B cell (primary cell): Measurements from ENCODE around the gene CEP19. TPM values are rescaled to one million over a fixed set of nuclear protein-coding genes. Genes with fewer than 3 reads are reported as not detected.

Experiments used
- polyA plus RNA-seq: library from polyadenylated mRNA; depleted of rRNA; stranded (reverse); fragments of >200 nt; gene quantifications from 2 replicates; pipeline ENCODE4 v1.2.3, GENCODE V29; 2012
- small RNA-seq: library from RNA; depleted of rRNA; stranded (forward); fragments of <200 nt; gene quantifications from one replicate; pipeline ENCODE3, GENCODE V24; 2012; ENCODE audit warnings: low replicate concordance, low read depth; ENCODE audit not compliant: insufficient read length
- total RNA-seq, 2 donors: library from RNA; stranded (reverse); fragments of 120-200 nt in 1 of 2; gene quantifications; 1 replicate in 1 of 2; 2 replicates in 1 of 2; pipeline versions ENCODE4 v1.2.3 to v1.2.4, GENCODE V29; 2013 to 2022

CEP19 gene
- total and polyA plus RNA-seq, 2 donors (not counting 1 experiment from before 2014, with no cell fraction given), result 0.45 to 4.6 TPM

Small RNAs within 50 kb of the gene (small RNA-seq; reads per million reads assigned to genes)
- gene RNU4-89P (1.5 reads per million), gene RNU6-646P (not detected)

Other genes with a start within 250 kb of the CEP19 start
- 42.4 and 42.7 TPM in 2 replicates for gene RNF168, start 208.5 kb downstream of the CEP19 start, total RNA-seq
- 3.4 and 3.6 TPM in 2 replicates for gene RNF168, start 208.5 kb downstream of the CEP19 start, polyA plus RNA-seq
- not detected in 2 replicates for gene SMCO1, start 196.9 kb downstream of the CEP19 start, total RNA-seq
- gene SMCO1, start 196.9 kb downstream of the CEP19 start, polyA plus RNA-seq, result not detected in 2 replicates
- gene WDR53, start 143.7 kb downstream of the CEP19 start, total RNA-seq, result 18.2 and 21.0 TPM in 2 replicates
- gene WDR53, start 143.7 kb downstream of the CEP19 start, polyA plus RNA-seq, result 8.2 and 8.4 TPM in 2 replicates
- 4.7 and 5.2 TPM in 2 replicates for gene FBXO45, start 143.6 kb downstream of the CEP19 start, total RNA-seq
- 0.98 and 1.4 TPM in 2 replicates for gene FBXO45, start 143.6 kb downstream of the CEP19 start, polyA plus RNA-seq
- gene NRROS, start 72.6 kb downstream of the CEP19 start, total RNA-seq, result 85.9 and 87.9 TPM in 2 replicates
- 40.1 and 50.3 TPM in 2 replicates for gene NRROS, start 72.6 kb downstream of the CEP19 start, polyA plus RNA-seq
- gene PIGX, start 127 bp upstream of the CEP19 start, total RNA-seq, result 18.9 and 21.5 TPM in 2 replicates
- 4.9 and 9.6 TPM in 2 replicates for gene PIGX, start 127 bp upstream of the CEP19 start, polyA plus RNA-seq
- 81.7 and 97.7 TPM in 2 replicates for gene PAK2, start 27.6 kb upstream of the CEP19 start, total RNA-seq
- 16.4 and 18.1 TPM in 2 replicates for gene PAK2, start 27.6 kb upstream of the CEP19 start, polyA plus RNA-seq
- 51.5 and 58.4 TPM in 2 replicates for gene SENP5, start 155.7 kb upstream of the CEP19 start, total RNA-seq
- gene SENP5, start 155.7 kb upstream of the CEP19 start, polyA plus RNA-seq, result 9.2 and 9.7 TPM in 2 replicates
- gene NCBP2, start 230.3 kb upstream of the CEP19 start, total RNA-seq, result 93.4 and 95.0 TPM in 2 replicates
- 25.5 and 46.4 TPM in 2 replicates for gene NCBP2, start 230.3 kb upstream of the CEP19 start, polyA plus RNA-seq